H1 (cell line): ENCODE data around the gene MVK. TPM values are rescaled to one million over a fixed set of nuclear protein-coding genes. Genes with fewer than 3 reads are reported as not detected.

ENCODE experiments used
- CTCF ChIA-PET: fragments of 300-600 bp; sonication (Branson Sonifier 250); formaldehyde crosslinking; loops from one replicate; lab custom pipeline; 2021; ENCODE audit not compliant: partially characterized antibody; lab: Charles Lee
- POLR2A ChIA-PET: fragments of 300-600 bp; sonication (Branson Sonifier 250); formaldehyde crosslinking; loops from one replicate; lab custom pipeline; 2021; ENCODE audit warnings: inconsistent platforms; ENCODE audit not compliant: partially characterized antibody; lab: Charles Lee
- DNase-seq, 2 experiments: peaks; one replicate each; pipeline versions ENCODE4 v3.0.0 to v3.0.0-alpha.2; 2010 to 2022; ENCODE audit warnings: low spot score in 2 of 2, low read depth in 1 of 2, mixed read lengths in 1 of 2
- FAIRE-seq: peaks from 2 replicates; lab custom pipeline; 2011; peaks lifted over from hg19 to GRCh38; lab: Jason Lieb, UNC
- H2AFZ ChIP-seq: 2 replicates; pipeline ENCODE4 v1.8.1; 2012; ENCODE audit warnings: low read length, inconsistent platforms
- H2AK5ac ChIP-seq: 2 replicates; pipeline ENCODE4 v1.6.1; 2013; ENCODE audit warnings: low read depth, low read length
- H2BK120ac ChIP-seq: replicated peaks from 2 replicates; pipeline ENCODE3; 2013; ENCODE audit warnings: low read depth, low read length, inconsistent platforms
- H2BK12ac ChIP-seq: 2 replicates; pipeline ENCODE4 v1.6.1; 2013; ENCODE audit warnings: low read depth, low read length
- H2BK15ac ChIP-seq: 2 replicates; pipeline ENCODE4 v1.6.1; 2013; ENCODE audit warnings: low read length
- H2BK20ac ChIP-seq: 2 replicates; pipeline ENCODE4 v1.6.1; 2013; ENCODE audit warnings: low read length
- H2BK5ac ChIP-seq: 2 replicates; pipeline ENCODE4 v1.6.1; 2013; ENCODE audit warnings: low read depth, low read length
- H3K14ac ChIP-seq: 2 replicates; pipeline ENCODE4 v1.6.1; 2013; ENCODE audit warnings: inconsistent platforms; ENCODE audit not compliant: insufficient read length
- H3K18ac ChIP-seq: 2 replicates; pipeline ENCODE4 v1.6.1; 2013; ENCODE audit warnings: low read length; ENCODE audit errors: extremely low read depth
- H3K23ac ChIP-seq: 2 replicates; pipeline ENCODE4 v1.6.1; 2013; ENCODE audit warnings: inconsistent platforms; ENCODE audit not compliant: insufficient read length
- H3K23me2 ChIP-seq: 2 replicates; pipeline ENCODE4 v1.6.1; 2013; ENCODE audit warnings: low read depth, low read length
- H3K27ac ChIP-seq: 2 replicates; pipeline ENCODE4 v1.6.1; 2011; ENCODE audit warnings: low read depth, low read length, inconsistent platforms
- H3K27me3 ChIP-seq, 4 experiments: replicated peaks in 1 of 4; 1 replicate in 1 of 4; 2 replicates in 3 of 4; pipeline versions ENCODE4 v1.6.1 to v1.8.1; 2011 to 2013; ENCODE audit warnings: low read length in 3 of 4, mild to moderate bottlenecking in 3 of 4, inconsistent platforms in 2 of 4, mixed read lengths in 2 of 4, moderate library complexity in 1 of 4; ENCODE audit not compliant: control insufficient read depth in 3 of 4, insufficient read depth in 3 of 4; ENCODE audit errors: extremely low read depth in 1 of 4
- H3K36me3 ChIP-seq, 4 experiments: 2 replicates each; pipeline versions ENCODE4 v1.6.1 to v1.8.1; 2011 to 2013; ENCODE audit warnings: mild to moderate bottlenecking in 4 of 4, low read length in 3 of 4, moderate library complexity in 2 of 4, control low read depth in 1 of 4, inconsistent platforms in 1 of 4; ENCODE audit not compliant: insufficient read depth in 4 of 4, control insufficient read depth in 2 of 4
- H3K4ac ChIP-seq: replicated peaks from 2 replicates; pipeline ENCODE3; 2013; ENCODE audit warnings: low read length, low read depth, mixed read lengths, inconsistent platforms; ENCODE audit not compliant: insufficient read length
- H3K4me1 ChIP-seq, 4 experiments: replicated peaks in 1 of 4; 1 replicate in 1 of 4; 2 replicates in 3 of 4; pipeline versions ENCODE4 v1.6.1 to v1.8.1; 2011 to 2013; ENCODE audit warnings: low read length in 3 of 4, inconsistent platforms in 2 of 4, mixed read lengths in 1 of 4; ENCODE audit not compliant: insufficient read depth in 4 of 4, control insufficient read depth in 3 of 4
- H3K4me2 ChIP-seq, 2 experiments: 2 replicates each; pipeline versions ENCODE4 v1.6.1 to v1.8.1; 2011 to 2013; ENCODE audit warnings: low read depth in 2 of 2, low read length in 2 of 2, control low read depth in 1 of 2, inconsistent platforms in 1 of 2, mild to moderate bottlenecking in 1 of 2; ENCODE audit not compliant: insufficient read depth in 1 of 2
- H3K4me3 ChIP-seq, 4 experiments: fragments of 200-600, 300-600 bp in 1 of 4; sonication (generic), shearing (Covaris generic), sonication (Bioruptor Twin) in 1 of 4; 2 replicates each; pipeline versions ENCODE4 v1.5.1 to v1.8.1; 2011 to 2016; ENCODE audit warnings: low read length in 4 of 4, low read depth in 3 of 4, control low read depth in 2 of 4, inconsistent platforms in 2 of 4, mild to moderate bottlenecking in 2 of 4, mixed read lengths in 1 of 4, moderate library complexity in 1 of 4; ENCODE audit not compliant: insufficient read depth in 2 of 4; ENCODE audit errors: extremely low read depth in 1 of 4
- H3K56ac ChIP-seq: replicated peaks from 2 replicates; pipeline ENCODE3; 2013; ENCODE audit warnings: low read depth, mild to moderate bottlenecking, mixed read lengths, low read length, inconsistent platforms; ENCODE audit not compliant: insufficient read length
- H3K79me1 ChIP-seq: 2 replicates; pipeline ENCODE4 v1.6.1; 2013; ENCODE audit warnings: low read depth, low read length, control low read depth
- H3K79me2 ChIP-seq, 2 experiments: 2 replicates each; pipeline versions ENCODE4 v1.6.1 to v1.8.1; 2012 to 2013; ENCODE audit warnings: low read length in 2 of 2, mild to moderate bottlenecking in 2 of 2, inconsistent platforms in 1 of 2; ENCODE audit not compliant: insufficient read depth in 2 of 2, control insufficient read depth in 1 of 2
- H3K9ac ChIP-seq, 4 experiments: replicated peaks in 1 of 4; 1 replicate in 1 of 4; 2 replicates in 3 of 4; pipeline versions ENCODE4 v1.6.1 to v1.8.1; 2011 to 2013; ENCODE audit warnings: low read depth in 3 of 4, low read length in 3 of 4, control low read depth in 2 of 4, mild to moderate bottlenecking in 2 of 4, moderate library complexity in 2 of 4, inconsistent platforms in 1 of 4; ENCODE audit errors: extremely low read depth in 1 of 4
- H3K9me3 ChIP-seq, 2 experiments: 2 replicates each; pipeline versions ENCODE4 v1.6.1 to v1.8.1; 2012 to 2013; ENCODE audit warnings: mild to moderate bottlenecking in 2 of 2, moderate library complexity in 2 of 2, control low read depth in 1 of 2, inconsistent platforms in 1 of 2, low read depth in 1 of 2, low read length in 1 of 2, mixed read lengths in 1 of 2; ENCODE audit not compliant: insufficient read depth in 2 of 2
- H4K20me1 ChIP-seq, 2 experiments: replicated peaks in 1 of 2; 2 replicates each; pipeline versions ENCODE3 to v1.8.1; 2011 to 2013; ENCODE audit warnings: inconsistent platforms in 2 of 2, low read length in 2 of 2, mild to moderate bottlenecking in 1 of 2; ENCODE audit not compliant: insufficient read depth in 2 of 2, control insufficient read depth in 1 of 2
- H4K5ac ChIP-seq: 2 replicates; pipeline ENCODE4 v1.6.1; 2013; ENCODE audit warnings: low read length, low read depth, mixed read lengths, inconsistent platforms; ENCODE audit not compliant: insufficient read length
- H4K8ac ChIP-seq: 2 replicates; pipeline ENCODE4 v1.8.0; 2013; ENCODE audit warnings: mild to moderate bottlenecking, moderate library complexity, low read length, inconsistent platforms; ENCODE audit not compliant: insufficient read depth; ENCODE audit errors: extremely low read depth
- H4K91ac ChIP-seq: replicated peaks from 2 replicates; pipeline ENCODE3; 2013; ENCODE audit warnings: low read length, mixed read lengths, inconsistent platforms; ENCODE audit not compliant: insufficient read length
- RAD21 ChIP-seq, 2 experiments: IDR thresholded peaks in 1 of 2; conservative IDR thresholded peaks in 1 of 2; 2 replicates each; pipeline ENCODE4 v1.6.1; 2011; ENCODE audit warnings: low read depth in 2 of 2, low read length in 2 of 2, improper control_type of control experiment in 1 of 2, inconsistent platforms in 1 of 2, mild to moderate bottlenecking in 1 of 2, moderate library complexity in 1 of 2
- SP4 ChIP-seq: IDR thresholded peaks from 2 replicates; pipeline ENCODE4 v1.6.1; 2012; ENCODE audit warnings: low read length, inconsistent platforms
- WGBS, 2 experiments: shearing (Covaris generic) in 1 of 2; methylation state at CpG; one replicate each; pipeline versions ENCODE4 v1.1.6 to v1.1.7; 2013 to 2015; ENCODE audit warnings: low lambda C conversion rate in 2 of 2, mixed read lengths in 2 of 2, inconsistent platforms in 1 of 2, low coverage in 1 of 2, missing lambda C conversion rate in 1 of 2; ENCODE audit not compliant: insufficient replicate concordance in 2 of 2, insufficient coverage in 1 of 2, insufficient read length in 1 of 2; ENCODE audit errors: extremely low coverage in 1 of 2, missing lambda C conversion rate in 1 of 2; 5-methylcytosine and 5-hydroxymethylcytosine counted together
- polyA plus RNA-seq, 7 experiments: library from polyadenylated mRNA; depleted of rRNA in 3 of 7; stranded (reverse) in 5 of 7; unstranded in 2 of 7; fragments of >200 nt in 5 of 7; fragments of 200-250 nt in 2 of 7; gene quantifications; 1 replicate in 5 of 7; 2 replicates in 1 of 7; 4 replicates in 1 of 7; pipeline versions ENCODE4 v1.2.1 to v1.2.3, GENCODE V29; 2011 to 2013; ENCODE audit warnings: missing spikeins in 2 of 7, mixed read lengths in 2 of 7
- total RNA-seq: library from RNA; stranded (reverse); fragmentation: NEBNext Ultra II Directional; extraction: Animal tissue kit (Norgen Biotek cat#: 25700); gene quantifications from 2 replicates; pipeline ENCODE4 v1.2.1, GENCODE V29; 2021
- TF ChIP-seq, protein P1 (sequence below), 3 experiments: IDR thresholded peaks; 1 replicate in 2 of 3; 2 replicates in 1 of 3; pipeline versions ENCODE4 v1.5.1 to v1.6.1; 2011; ENCODE audit warnings: low read length in 3 of 3, mild to moderate bottlenecking in 3 of 3, inconsistent platforms in 2 of 3, low read depth in 1 of 3, moderate library complexity in 1 of 3; ENCODE audit not compliant: insufficient read depth in 1 of 3; ENCODE audit errors: control extremely low read depth in 1 of 3

Gene MVK
- total and polyA plus RNA-seq, 2 of the 8 experiments (the other 6 are each of a cell fraction or from before 2014, with no cell fraction given), result 15.7 to 20.9 TPM

DNA sequence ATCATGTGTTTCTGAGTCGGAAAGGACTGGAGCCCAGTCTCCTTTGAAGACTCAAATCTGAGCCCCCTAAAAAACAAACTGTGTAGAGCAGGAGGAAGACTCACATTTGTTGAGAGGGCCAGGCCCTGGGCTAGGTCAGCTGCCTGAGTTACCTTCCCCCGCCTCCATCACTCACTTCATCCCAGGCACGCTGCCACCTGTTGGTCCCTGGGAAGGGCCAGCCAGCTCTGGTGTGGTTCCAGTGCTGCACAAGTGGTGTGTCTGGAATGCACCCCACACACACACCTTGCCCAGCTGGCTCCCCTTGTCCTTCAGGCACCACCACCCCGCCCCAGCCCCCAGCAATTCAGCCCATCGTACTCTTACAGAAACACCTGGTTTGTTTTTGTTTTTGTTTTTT lies 9.0 kb downstream of the MVK start:
- H2AK5ac ChIP-seq, result no peak overlapping the region
- no peak overlapping the region for H2AFZ ChIP-seq
- no peak overlapping the region for H2BK15ac ChIP-seq
- TF ChIP-seq, protein P1, sequence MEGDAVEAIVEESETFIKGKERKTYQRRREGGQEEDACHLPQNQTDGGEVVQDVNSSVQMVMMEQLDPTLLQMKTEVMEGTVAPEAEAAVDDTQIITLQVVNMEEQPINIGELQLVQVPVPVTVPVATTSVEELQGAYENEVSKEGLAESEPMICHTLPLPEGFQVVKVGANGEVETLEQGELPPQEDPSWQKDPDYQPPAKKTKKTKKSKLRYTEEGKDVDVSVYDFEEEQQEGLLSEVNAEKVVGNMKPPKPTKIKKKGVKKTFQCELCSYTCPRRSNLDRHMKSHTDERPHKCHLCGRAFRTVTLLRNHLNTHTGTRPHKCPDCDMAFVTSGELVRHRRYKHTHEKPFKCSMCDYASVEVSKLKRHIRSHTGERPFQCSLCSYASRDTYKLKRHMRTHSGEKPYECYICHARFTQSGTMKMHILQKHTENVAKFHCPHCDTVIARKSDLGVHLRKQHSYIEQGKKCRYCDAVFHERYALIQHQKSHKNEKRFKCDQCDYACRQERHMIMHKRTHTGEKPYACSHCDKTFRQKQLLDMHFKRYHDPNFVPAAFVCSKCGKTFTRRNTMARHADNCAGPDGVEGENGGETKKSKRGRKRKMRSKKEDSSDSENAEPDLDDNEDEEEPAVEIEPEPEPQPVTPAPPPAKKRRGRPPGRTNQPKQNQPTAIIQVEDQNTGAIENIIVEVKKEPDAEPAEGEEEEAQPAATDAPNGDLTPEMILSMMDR (IDR thresholded peaks at IDR 0.05; ENCODE audit: control extremely low read depth in 1 of 3, insufficient read depth in 1 of 3, low read depth in 1 of 3, low read length in 3 of 3), result peak; percentile 17 to 66 (median 52); a peak in 3 of 4 replicates
- TF ChIP-seq SP4 (no peak), RAD21 (IDR thresholded peaks at IDR 0.05 in 1 of 2, conservative IDR thresholded peaks at IDR 0.05 in 1 of 2; ENCODE audit: low read depth in 2 of 2, low read length in 2 of 2) (peak; percentile 17 to 25; a peak in 2 of 4 replicates)
- H4K5ac ChIP-seq, result no peak overlapping the region
- H3K4me1 ChIP-seq, result no peaks in the 10 kb centered on the region
- H3K14ac ChIP-seq, result no peak overlapping the region
- H2BK120ac ChIP-seq, result no peak overlapping the region
- ChIA-PET CTCF (interaction anchor here (0.6 to 8.0 kb wide), 10 partner anchors 17 to 715 kb away, joined by 3 to 68 read pairs (median 4); no protein-coding TSS in a partner anchor), POLR2A (interaction anchor here (1.4 kb wide), 1 partner anchor 7 kb away, joined by 5 read pairs; no protein-coding TSS in a partner anchor)
- no peak for FAIRE-seq
- H3K23me2 ChIP-seq, result no peaks in the 10 kb centered on the region
- H3K36me3 ChIP-seq, result peaks cover 6 to 52% (median 16%) of the 10 kb centered on the region in 4 experiments; a peak in 6 of 8 replicates
- peaks cover 0 to 5% of the 10 kb centered on the region in 2 experiments for H4K20me1 ChIP-seq
- H3K9me3 ChIP-seq, result no peaks in the 10 kb centered on the region
- no peak overlapping the region for H3K27ac ChIP-seq
- H3K4ac ChIP-seq, result no peak overlapping the region
- H3K79me2 ChIP-seq, result no peaks in the 10 kb centered on the region
- no peak overlapping the region for H2BK12ac ChIP-seq
- H2BK20ac ChIP-seq, result no peak overlapping the region
- H3K18ac ChIP-seq, result no peak overlapping the region
- no peaks in the 10 kb centered on the region for H3K27me3 ChIP-seq
- H3K9ac ChIP-seq, result no peak overlapping the region
- H4K8ac ChIP-seq, result no peak overlapping the region
- H3K4me2 ChIP-seq, result no peak overlapping the region
- H3K23ac ChIP-seq, result no peak overlapping the region
- no peaks in the 10 kb centered on the region; the same call in 1 of the 2 replicates for H3K79me1 ChIP-seq
- WGBS, 2 experiments, result 90% methylated on average over 5 of the region's 5 CpGs; no CpG with 5 or more reads in 1 of the 2 experiments
- H3K56ac ChIP-seq, result no peak overlapping the region
- H2BK5ac ChIP-seq, result no peak overlapping the region
- no peak for DNase-seq
- no peak overlapping the region for H4K91ac ChIP-seq
- H3K4me3 ChIP-seq, result no peak overlapping the region
